Natural killer cell (primary cell): ENCODE measurements around the gene RARG. TPM values are rescaled to one million over a fixed set of nuclear protein-coding genes. Genes with fewer than 3 reads are reported as not detected.

ENCODE experiments used
- ATAC-seq, 3 donors: fragments of 150-1000 bp in 2 of 3; fragments of 200-7000 bp in 1 of 3; cut with Tn5 transposase; 1 replicate in 1 of 3; 2 replicates in 2 of 3; pipeline ENCODE4 v1.10.0; 2021; ENCODE audit warnings: mild to moderate bottlenecking in 2 of 3, moderate library complexity in 2 of 3
- DNase-seq, 2 donors: peaks; one replicate each; pipeline versions ENCODE4 v3.0.0 to v3.0.0-alpha.2; 2013 to 2021; ENCODE audit warnings: mixed read lengths in 1 of 2
- H3K27ac ChIP-seq: one replicate; pipeline ENCODE4 v1.5.1; 2013; ENCODE audit warnings: mild to moderate bottlenecking, low read length
- H3K27me3 ChIP-seq: one replicate; pipeline ENCODE4 v1.6.1; 2013; ENCODE audit warnings: low read length; ENCODE audit not compliant: control insufficient read depth, insufficient read depth
- H3K36me3 ChIP-seq: one replicate; pipeline ENCODE4 v1.6.1; 2013; ENCODE audit warnings: low read length; ENCODE audit not compliant: control insufficient read depth, insufficient read depth
- H3K4me1 ChIP-seq: one replicate; pipeline ENCODE4 v1.6.1; 2013; ENCODE audit warnings: low read length; ENCODE audit not compliant: control insufficient read depth, insufficient read depth
- H3K4me3 ChIP-seq: one replicate; pipeline ENCODE4 v1.5.1; 2013; ENCODE audit warnings: low read length
- H3K9me3 ChIP-seq: one replicate; pipeline ENCODE4 v1.6.1; 2013; ENCODE audit warnings: low read length; ENCODE audit not compliant: control insufficient read depth, insufficient read depth
- H3K27ac Mint-ChIP-seq, 2 donors: one replicate each; pipeline ENCODE4 v1.8.0; 2022; ENCODE audit warnings: mild to moderate bottlenecking in 2 of 2, mixed read lengths in 2 of 2, moderate library complexity in 1 of 2
- H3K27me3 Mint-ChIP-seq, 2 donors: one replicate each; pipeline ENCODE4 v1.8.0; 2022; ENCODE audit warnings: low read depth in 2 of 2, mixed read lengths in 2 of 2
- H3K36me3 Mint-ChIP-seq: one replicate; pipeline ENCODE4 v1.8.0; 2022; ENCODE audit warnings: mixed read lengths
- H3K4me1 Mint-ChIP-seq, 2 donors: one replicate each; pipeline ENCODE4 v1.8.0; 2022; ENCODE audit warnings: mixed read lengths in 2 of 2
- H3K4me3 Mint-ChIP-seq: one replicate; pipeline ENCODE4 v1.8.0; 2022; ENCODE audit warnings: mild to moderate bottlenecking, moderate library complexity, mixed read lengths
- H3K9me3 Mint-ChIP-seq, 2 donors: one replicate each; pipeline ENCODE4 v1.8.0; 2022; ENCODE audit warnings: mixed read lengths in 2 of 2
- WGBS: methylation state at CpG from one replicate; pipeline ENCODE4 v1.1.7; 2013; ENCODE audit warnings: missing lambda C conversion rate; ENCODE audit not compliant: insufficient coverage; 5-methylcytosine and 5-hydroxymethylcytosine counted together
- intact Hi-C: fragments of 100-400 bp; cut with micrococcal nuclease; formaldehyde crosslinking; loops from one replicate; pipeline ENCODE4 v1.14.2; 2022
- total RNA-seq, 4 donors: library from RNA; stranded (reverse); fragments of 120-200 nt in 1 of 4; gene quantifications; one replicate each; pipeline versions ENCODE4 v1.2.3 to v1.2.4, GENCODE V29; 2013 to 2022
- TF ChIP-seq, protein P1 (sequence below): fragments of 200-600 bp; IDR thresholded peaks from one replicate; pipeline ENCODE4 v1.8.0; 2022; ENCODE audit warnings: antibody characterized with exemption

Gene RARG
- total RNA-seq, 3 donors from 2014 or later (not counting 1 experiment from before 2014, with no cell fraction given) = 24.0 to 30.6 (median 27.5) TPM

- Histone ChIP-seq H3K4me3 (no peak overlapping the region), H3K27ac (no peak overlapping the region), H3K4me1 (peaks cover 13% of the 10 kb centered on the region), H3K27me3 (no peaks in the 10 kb centered on the region), H3K36me3 (no peaks in the 10 kb centered on the region), H3K9me3 (no peaks in the 10 kb centered on the region)
- Mint-ChIP-seq H3K27me3 (no peaks in the 10 kb centered on the region), H3K4me3 (no peak overlapping the region), H3K27ac (no peak overlapping the region), H3K9me3 (no peaks in the 10 kb centered on the region), H3K36me3 (peaks cover 5% of the 10 kb centered on the region), H3K4me1 (peaks cover 21 to 25% of the 10 kb centered on the region in 2 donors)
- no peak for ATAC-seq
- intact Hi-C loops = no loop called here
- no peak for DNase-seq
- TF ChIP-seq, protein P1, sequence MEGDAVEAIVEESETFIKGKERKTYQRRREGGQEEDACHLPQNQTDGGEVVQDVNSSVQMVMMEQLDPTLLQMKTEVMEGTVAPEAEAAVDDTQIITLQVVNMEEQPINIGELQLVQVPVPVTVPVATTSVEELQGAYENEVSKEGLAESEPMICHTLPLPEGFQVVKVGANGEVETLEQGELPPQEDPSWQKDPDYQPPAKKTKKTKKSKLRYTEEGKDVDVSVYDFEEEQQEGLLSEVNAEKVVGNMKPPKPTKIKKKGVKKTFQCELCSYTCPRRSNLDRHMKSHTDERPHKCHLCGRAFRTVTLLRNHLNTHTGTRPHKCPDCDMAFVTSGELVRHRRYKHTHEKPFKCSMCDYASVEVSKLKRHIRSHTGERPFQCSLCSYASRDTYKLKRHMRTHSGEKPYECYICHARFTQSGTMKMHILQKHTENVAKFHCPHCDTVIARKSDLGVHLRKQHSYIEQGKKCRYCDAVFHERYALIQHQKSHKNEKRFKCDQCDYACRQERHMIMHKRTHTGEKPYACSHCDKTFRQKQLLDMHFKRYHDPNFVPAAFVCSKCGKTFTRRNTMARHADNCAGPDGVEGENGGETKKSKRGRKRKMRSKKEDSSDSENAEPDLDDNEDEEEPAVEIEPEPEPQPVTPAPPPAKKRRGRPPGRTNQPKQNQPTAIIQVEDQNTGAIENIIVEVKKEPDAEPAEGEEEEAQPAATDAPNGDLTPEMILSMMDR = no peak
- WGBS = 96% methylated on average over 2 of the region's 3 CpGs
Observed at GRCh38 chr12:53176750-53177149, 55.3 kb downstream of the RARG start.

DNA sequence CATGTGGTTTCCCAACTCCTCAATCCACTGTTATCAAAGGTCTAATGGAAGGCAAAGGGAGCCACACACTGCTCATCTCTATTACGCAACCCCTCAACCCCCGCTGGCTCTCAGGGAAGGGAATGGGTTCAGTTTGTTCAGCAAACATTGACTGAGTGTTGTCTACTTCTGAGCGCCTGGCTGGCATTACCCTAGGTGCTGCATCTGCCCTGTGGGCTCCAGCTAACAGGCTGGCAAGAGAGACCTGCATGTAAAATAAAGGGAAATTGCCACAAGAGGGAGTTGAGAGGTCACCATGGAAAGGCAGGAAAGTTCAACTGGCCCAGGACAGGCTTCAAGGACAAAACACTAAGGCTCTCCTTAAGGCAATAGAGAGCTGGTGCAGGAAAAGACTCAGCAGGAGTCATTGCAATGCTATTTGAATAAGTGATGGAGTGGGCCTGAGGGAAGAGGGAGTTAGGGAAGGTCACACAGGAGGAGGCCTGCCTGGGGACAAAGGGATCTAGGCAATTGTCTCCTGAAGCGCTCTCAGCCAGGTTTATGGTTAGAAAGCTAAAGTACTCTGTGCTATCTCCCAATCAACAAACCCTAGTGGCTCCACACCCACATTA lies 57.0 kb downstream of the RARG start:
- Histone ChIP-seq H3K4me3 (no peak overlapping the region), H3K27ac (no peak overlapping the region), H3K36me3 (peaks cover 3% of the 10 kb centered on the region), H3K27me3 (no peaks in the 10 kb centered on the region), H3K9me3 (no peaks in the 10 kb centered on the region), H3K4me1 (peaks cover 5% of the 10 kb centered on the region)
- WGBS = 86% methylated on average over 4 of the region's 4 CpGs
- Mint-ChIP-seq H3K36me3 (peaks cover 8% of the 10 kb centered on the region), H3K9me3 (no peaks in the 10 kb centered on the region), H3K27ac (no peak overlapping the region), H3K4me1 (peaks cover 11% of the 10 kb centered on the region in 2 donors), H3K27me3 (no peaks in the 10 kb centered on the region), H3K4me3 (no peak overlapping the region)
- ATAC-seq (no peak), DNase-seq (peak in 1 of 2 donors; percentile 31)
- intact Hi-C loops = no loop called here
- TF ChIP-seq, protein P1 = no peak

DNA sequence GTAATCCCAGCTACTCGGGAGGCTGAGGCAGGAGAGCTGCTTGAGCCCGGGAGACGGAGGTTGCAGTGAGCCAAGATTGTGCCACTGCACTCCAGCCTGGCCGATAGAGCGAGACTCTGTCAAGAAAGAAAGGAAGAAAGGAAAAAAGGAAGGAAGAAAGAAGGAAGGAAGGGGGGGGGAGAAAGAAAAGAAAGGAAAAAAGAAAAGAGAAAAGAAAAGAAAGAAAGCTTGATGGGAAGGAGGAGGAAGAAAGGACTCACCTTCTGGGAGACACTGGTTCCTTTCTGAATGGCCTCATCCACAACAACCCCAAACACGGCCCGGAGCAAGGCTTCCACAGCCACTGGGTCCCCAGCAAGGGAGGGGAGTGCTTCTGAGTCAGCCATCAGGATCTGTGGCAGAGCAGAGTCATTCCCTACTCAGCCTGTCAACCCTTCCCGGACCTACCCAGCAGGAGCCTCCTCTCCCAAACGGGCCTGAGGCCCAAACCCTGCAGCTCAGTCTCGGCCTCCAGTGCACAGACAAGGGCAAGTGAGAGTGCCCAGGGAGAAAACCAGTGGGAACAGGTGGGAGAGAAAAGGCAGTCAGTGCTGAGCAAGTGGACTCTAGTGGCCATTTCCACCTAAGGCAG lies 58.8 kb downstream of the RARG start:
- H3K4me3 ChIP-seq = no peak overlapping the region
- no peaks in the 10 kb centered on the region for H3K4me1 ChIP-seq
- Mint-ChIP-seq H3K27me3 (no peaks in the 10 kb centered on the region), H3K4me3 (no peak overlapping the region), H3K9me3 (no peaks in the 10 kb centered on the region), H3K4me1 (no peaks in the 10 kb centered on the region), H3K27ac (no peak overlapping the region), H3K36me3 (peaks cover 8% of the 10 kb centered on the region)
- H3K9me3 ChIP-seq = no peaks in the 10 kb centered on the region
- no peaks in the 10 kb centered on the region for H3K27me3 ChIP-seq
- intact Hi-C loops = no loop called here
- no peak overlapping the region for H3K27ac ChIP-seq
- peaks cover 3% of the 10 kb centered on the region for H3K36me3 ChIP-seq
- no peak for ATAC-seq
- DNase-seq = no peak
- 99% methylated on average over 10 of the region's 10 CpGs for WGBS
- TF ChIP-seq, protein P1 = no peak

GRCh38 chr12:53172352-53172751 lies 59.7 kb downstream of the RARG start:
- no peak overlapping the region for H3K27ac ChIP-seq
- TF ChIP-seq, protein P1 = no peak
- no peak for DNase-seq
- 97% methylated on average over 9 of the region's 11 CpGs for WGBS
- H3K4me3 ChIP-seq = no peak overlapping the region
- Mint-ChIP-seq H3K27ac (no peak overlapping the region), H3K36me3 (peaks cover 8% of the 10 kb centered on the region), H3K9me3 (no peaks in the 10 kb centered on the region), H3K4me3 (no peak overlapping the region), H3K4me1 (no peaks in the 10 kb centered on the region), H3K27me3 (no peaks in the 10 kb centered on the region)
- ATAC-seq = no peak
- no peaks in the 10 kb centered on the region for H3K9me3 ChIP-seq
- H3K36me3 ChIP-seq = peaks cover 3% of the 10 kb centered on the region
- H3K27me3 ChIP-seq = no peaks in the 10 kb centered on the region
- no peaks in the 10 kb centered on the region for H3K4me1 ChIP-seq
- intact Hi-C loops = no loop called here
